K562 (cell line): ENCODE measurements around the gene FAM131C. TPM values are rescaled to one million over a fixed set of nuclear protein-coding genes. Genes with fewer than 3 reads are reported as not detected.

Source experiments
- ATAC-seq: fragments of 200-7000 bp; cut with Tn5 transposase; 3 replicates; pipeline ENCODE4 v1.9.1; 2020; ENCODE audit warnings: moderate library complexity
- BruUV-seq: library from RNA; stranded (reverse); fragments of 400-500 nt; replicated peaks from 2 replicates; lab custom pipeline; 2021; lab: Mats Ljungman, UMichigan
- CTCF ChIA-PET: fragments of 300-600 bp; formaldehyde crosslinking; extraction: SDS; loops from one replicate; lab custom pipeline; 2021; ENCODE audit warnings: low intra/inter-chr PET ratio; lab: Yijun Ruan, JAX
- POLR2A ChIA-PET: fragments of 300-600, 350-650 bp; sonication (Branson Sonifier 250); formaldehyde crosslinking; extraction: SDS; loops from one replicate; lab custom pipeline; 2021; ENCODE audit warnings: antibody characterized with exemption, inconsistent platforms; lab: Yijun Ruan, JAX
- DNase-seq, 4 experiments: peaks; one replicate each; pipeline versions ENCODE4 v3.0.0 to v3.0.0-alpha.2; 2011 to 2018; ENCODE audit warnings: low spot score in 3 of 4, mixed read lengths in 3 of 4; ENCODE audit errors: extremely low read depth in 1 of 4
- FAIRE-seq: peaks from 2 replicates; lab custom pipeline; 2011; peaks lifted over from hg19 to GRCh38; lab: Jason Lieb, UNC
- H2AFZ ChIP-seq: 2 replicates; pipeline ENCODE4 v1.6.0; 2011; ENCODE audit warnings: low read depth, low read length, control low read depth, inconsistent platforms
- H3K27ac ChIP-seq: fragments of 200-600 bp; 3 replicates; pipeline ENCODE4 v1.8.0; 2011; ENCODE audit warnings: low read depth, mild to moderate bottlenecking, control low read depth, inconsistent platforms, low read length, moderate library complexity, mixed read lengths; ENCODE audit errors: extremely low read depth
- H3K27me3 ChIP-seq, 2 experiments: fragments of 300-600 bp in 1 of 2; 2 replicates in 1 of 2; 3 replicates in 1 of 2; pipeline versions ENCODE4 v1.6.0 to v1.8.0; 2011; ENCODE audit warnings: inconsistent platforms in 2 of 2, low read length in 2 of 2, mild to moderate bottlenecking in 1 of 2, mixed read lengths in 1 of 2, moderate library complexity in 1 of 2; ENCODE audit not compliant: control insufficient read depth in 2 of 2, insufficient read depth in 2 of 2
- H3K36me3 ChIP-seq: fragments of 300-600 bp; 3 replicates; pipeline ENCODE4 v1.8.0; 2011; ENCODE audit warnings: mild to moderate bottlenecking, low read length, inconsistent platforms; ENCODE audit not compliant: control insufficient read depth, insufficient read depth
- H3K4me1 ChIP-seq, 2 experiments: fragments of 200-600 bp in 1 of 2; replicated peaks in 1 of 2; 2 replicates in 1 of 2; 3 replicates in 1 of 2; pipeline versions ENCODE4 v1.5.1 to v1.8.0; 2011; ENCODE audit warnings: inconsistent platforms in 2 of 2, low read length in 2 of 2, mild to moderate bottlenecking in 1 of 2, mixed read lengths in 1 of 2, moderate library complexity in 1 of 2; ENCODE audit not compliant: control insufficient read depth in 2 of 2, insufficient read depth in 2 of 2
- H3K4me2 ChIP-seq: 2 replicates; pipeline ENCODE4 v1.6.1; 2011; ENCODE audit warnings: low read length, control low read depth, inconsistent platforms, mixed read lengths; ENCODE audit not compliant: insufficient read depth
- H3K4me3 ChIP-seq: fragments of 200-600 bp; sonication (generic), shearing (Covaris generic); 2 replicates; pipeline ENCODE4 v1.5.1; 2016; ENCODE audit warnings: control low read depth, inconsistent platforms
- H3K79me2 ChIP-seq: fragments of 200-600 bp; 3 replicates; pipeline ENCODE4 v1.8.0; 2011; ENCODE audit warnings: low read length, inconsistent platforms; ENCODE audit not compliant: control insufficient read depth, insufficient read depth
- H3K9ac ChIP-seq, 2 experiments: 2 replicates each; pipeline versions ENCODE4 v1.6.0 to v1.6.1; 2011; ENCODE audit warnings: low read depth in 2 of 2, low read length in 2 of 2, control low read depth in 1 of 2, inconsistent platforms in 1 of 2, mild to moderate bottlenecking in 1 of 2, mixed read lengths in 1 of 2; ENCODE audit not compliant: insufficient read depth in 1 of 2
- H3K9me1 ChIP-seq: one replicate; pipeline ENCODE4 v1.6.0; 2011; ENCODE audit warnings: inconsistent platforms, mild to moderate bottlenecking, low read length, moderate library complexity; ENCODE audit not compliant: control insufficient read depth, insufficient read depth
- H3K9me3 ChIP-seq: replicated peaks from 2 replicates; pipeline ENCODE4 v1.5.1; 2011; ENCODE audit warnings: low read depth, low read length, inconsistent platforms; ENCODE audit not compliant: control insufficient read depth, insufficient read depth
- H4K20me1 ChIP-seq: replicated peaks from 2 replicates; pipeline ENCODE4 v1.6.1; 2011; ENCODE audit warnings: low read length, inconsistent platforms, mixed read lengths; ENCODE audit not compliant: control insufficient read depth, insufficient read depth
- ARID2 ChIP-seq: fragments of 450-650 bp; IDR thresholded peaks from 2 replicates; pipeline ENCODE4 v1.6.1; 2017; ENCODE audit warnings: antibody characterized with exemption, mild to moderate bottlenecking
- ARNT ChIP-seq, 2 experiments: fragments of 450-650 bp; IDR thresholded peaks; 2 replicates each; pipeline ENCODE4 v1.6.1; 2016; ENCODE audit warnings: mild to moderate bottlenecking in 1 of 2
- CGGBP1 ChIP-seq: fragments of 250-450 bp; sonication (Bioruptor Pico); IDR thresholded peaks from 2 replicates; pipeline ENCODE4 v1.9.0; 2021; ENCODE audit warnings: mild to moderate bottlenecking
- E2F8 ChIP-seq: fragments of 450-650 bp; IDR thresholded peaks from 2 replicates; pipeline ENCODE4 v1.7.1; 2018; ENCODE audit warnings: mild to moderate bottlenecking, low read depth; ENCODE audit not compliant: partially characterized antibody
- EGR1 ChIP-seq: fragments of 450-650 bp; conservative IDR thresholded peaks from 2 replicates; pipeline ENCODE4 v1.6.1; 2017; ENCODE audit warnings: mild to moderate bottlenecking
- FOXK2 ChIP-seq, 2 experiments: fragments of 450-650 bp; IDR thresholded peaks in 1 of 2; conservative IDR thresholded peaks in 1 of 2; 2 replicates each; pipeline ENCODE4 v1.6.1; 2016; ENCODE audit warnings: low read depth in 2 of 2, mild to moderate bottlenecking in 1 of 2
- ID3 ChIP-seq, 2 experiments: fragments of 250-450 bp in 1 of 2; fragments of 450-650 bp in 1 of 2; sonication (Bioruptor Pico) in 1 of 2; IDR thresholded peaks; 2 replicates each; pipeline versions ENCODE4 v1.6.1 to v1.8.0; 2016 to 2021; ENCODE audit warnings: mild to moderate bottlenecking in 2 of 2, moderate library complexity in 2 of 2, missing compliant biosample characterization in 1 of 2, missing genetic modification characterization in 1 of 2
- JUN ChIP-seq, 2 experiments: sonication (generic) in 1 of 2; formaldehyde crosslinking in 1 of 2; IDR thresholded peaks; 2 replicates each; pipeline versions ENCODE4 v1.6.1 to v1.8.0; 2012 to 2022; ENCODE audit warnings: borderline replicate concordance in 2 of 2, mild to moderate bottlenecking in 2 of 2, improper control_type of control experiment in 1 of 2, low read depth in 1 of 2, low read length in 1 of 2, missing genetic modification reagents in 1 of 2
- NR2C1 ChIP-seq, 2 experiments: fragments of 450-650 bp; IDR thresholded peaks; 2 replicates each; pipeline ENCODE4 v1.6.1; 2017; ENCODE audit warnings: mild to moderate bottlenecking in 2 of 2, antibody characterized with exemption in 1 of 2, inconsistent platforms in 1 of 2, missing compliant biosample characterization in 1 of 2, missing genetic modification characterization in 1 of 2
- NR2C2 ChIP-seq, 2 experiments: fragments of 200-800 bp in 1 of 2; sonication (Bioruptor generic) in 1 of 2; sonication (generic) in 1 of 2; formaldehyde crosslinking in 1 of 2; IDR thresholded peaks; 2 replicates each; pipeline versions ENCODE4 v1.6.1 to v1.8.0; 2016 to 2022; ENCODE audit warnings: mild to moderate bottlenecking in 1 of 2, missing compliant biosample characterization in 1 of 2, missing genetic modification characterization in 1 of 2, missing genetic modification reagents in 1 of 2
- SMAD2 ChIP-seq: fragments of 150-350 bp; IDR thresholded peaks from 2 replicates; pipeline ENCODE4 v1.6.1; 2014; ENCODE audit warnings: low read depth, mild to moderate bottlenecking, low read length
- SPI1 ChIP-seq: IDR thresholded peaks from 2 replicates; pipeline ENCODE4 v1.6.1; 2011; ENCODE audit warnings: low read depth, low read length, control low read depth, borderline replicate concordance
- SRSF1 ChIP-seq: fragments of 200-400 bp; formaldehyde crosslinking; IDR thresholded peaks from 2 replicates; pipeline ENCODE4 v1.6.1; 2017; ENCODE audit warnings: mild to moderate bottlenecking, low read depth, low read length, moderate library complexity
- ZBTB7A ChIP-seq: IDR thresholded peaks from 2 replicates; pipeline ENCODE4 v1.6.1; 2011; ENCODE audit warnings: low read depth, mild to moderate bottlenecking, low read length, moderate library complexity, borderline replicate concordance; ENCODE audit not compliant: control insufficient read depth
- ZNF316 ChIP-seq: fragments of 450-650 bp; IDR thresholded peaks from 2 replicates; pipeline ENCODE4 v1.6.1; 2016
- WGBS: fragments of 100-300 bp; shearing (Covaris generic); methylation state at CpG from one replicate; pipeline ENCODE4 v1.1.6; 2016; ENCODE audit warnings: low coverage, mixed read lengths; ENCODE audit not compliant: insufficient coverage; ENCODE audit errors: missing lambda C conversion rate; 5-methylcytosine and 5-hydroxymethylcytosine counted together
- in situ Hi-C: fragments of 300-500 bp; cut with MboI; formaldehyde crosslinking; loops from 4 replicates; pipeline ENCODE4 v1.15.0; 2018; ENCODE audit warnings: inconsistent platforms, mixed read lengths
- intact Hi-C: fragments of 100-400 bp; cut with micrococcal nuclease; formaldehyde crosslinking; loops from 2 replicates; pipeline ENCODE4 v1.14.2; 2022
- polyA plus RNA-seq, 8 experiments: library from polyadenylated mRNA; depleted of rRNA in 4 of 8; stranded (reverse) in 5 of 8; unstranded in 3 of 8; fragments of >200 nt; fragmentation: Nextera tagmentation in 2 of 8; fragmentation: Illumina TruSeq in 1 of 8; extraction: Ambion mirVana in 2 of 8; extraction: Trizol in 1 of 8; gene quantifications; 2 replicates each; pipeline versions ENCODE4 v1.2.1 to v1.2.3, GENCODE V29; 2011 to 2014; ENCODE audit warnings: inconsistent platforms in 1 of 8, missing spikeins in 1 of 8
- total RNA-seq, 7 experiments: library from RNA; depleted of rRNA in 6 of 7; stranded (reverse); fragments of >200 nt in 6 of 7; fragmentation: Illumina TruSeq in 2 of 7; extraction: Trizol in 2 of 7; gene quantifications; 2 replicates each; pipeline versions ENCODE4 v1.2.1 to v1.2.3, GENCODE V29; 2011 to 2021; ENCODE audit warnings: low replicate concordance in 1 of 7
- TF ChIP-seq, protein P1 (sequence below): fragments of 250-450 bp; sonication (Bioruptor Pico); IDR thresholded peaks from 2 replicates; pipeline ENCODE4 v1.8.0; 2021; ENCODE audit warnings: moderate library complexity, mild to moderate bottlenecking, inconsistent platforms

The FAM131C gene
- total and polyA plus RNA-seq, 9 of the 15 experiments (the other 6 are each of a cell fraction or from before 2014, with no cell fraction given): 0.10 to 0.29 (median 0.16) TPM; not detected in 6

- intact Hi-C loops (no loop called here), in situ Hi-C loops (loop anchor here (10.0 kb wide), 1 partner anchor 45 kb away; no protein-coding TSS in a partner anchor)
- Histone ChIP-seq H3K9ac (peak overlapping the region in 1 of 2 experiments; percentile 65; a peak in 2 of 4 replicates), H3K4me3 (no peak overlapping the region), H3K36me3 (no peaks in the 10 kb centered on the region), H3K4me1 (peaks cover 6 to 58% of the 10 kb centered on the region in 2 experiments), H3K27me3 (peaks cover 7 to 33% of the 10 kb centered on the region in 2 experiments; a peak in 3 of 5 replicates), H3K27ac (no peak overlapping the region), H4K20me1 (no peaks in the 10 kb centered on the region), H3K79me2 (no peaks in the 10 kb centered on the region), H2AFZ (no peak overlapping the region), H3K4me2 (no peak overlapping the region), H3K9me3 (no peaks in the 10 kb centered on the region), H3K9me1 (no peaks in the 10 kb centered on the region)
- 37% methylated on average over 4 of the region's 9 CpGs for WGBS
- TF ChIP-seq ARNT (IDR thresholded peaks at IDR 0.05) (no peak), FOXK2 (conservative IDR thresholded peaks at IDR 0.05 in 1 of 2, IDR thresholded peaks at IDR 0.05 in 1 of 2; ENCODE audit: low read depth in 2 of 2) (no peak), E2F8 (no peak), ID3 (CRISPR knock-in tag; IDR thresholded peaks at IDR 0.05) (no peak), ID3 (tag; IDR thresholded peaks at IDR 0.05) (peak; percentile 75; the same call in 1 of the 2 replicates), NR2C1 (IDR thresholded peaks at IDR 0.05) (no peak; the same call in 1 of the 2 replicates), NR2C1 (tag; IDR thresholded peaks at IDR 0.05) (peak; percentile 73), SMAD2 (no peak), CGGBP1 (CRISPR knock-in tag) (no peak), ARID2 (no peak), SPI1 (no peak), ZNF316 (no peak), JUN (IDR thresholded peaks at IDR 0.05; ENCODE audit: borderline replicate concordance, low read depth, low read length) (no peak), JUN (CRISPR knock-in tag; IDR thresholded peaks at IDR 0.05; ENCODE audit: borderline replicate concordance) (no peak), EGR1 (peak; percentile 81), ZBTB7A (peak; percentile 29; the same call in 1 of the 2 replicates), SRSF1 (no peak), NR2C2 (CRISPR knock-in tag; IDR thresholded peaks at IDR 0.05) (no peak), NR2C2 (tag; IDR thresholded peaks at IDR 0.05) (peak; percentile 48; the same call in 1 of the 2 replicates)
- TF ChIP-seq, protein P1, sequence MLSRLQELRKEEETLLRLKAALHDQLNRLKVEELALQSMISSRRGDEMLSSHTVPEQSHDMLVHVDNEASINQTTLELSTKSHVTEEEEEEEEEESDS: no peak
- no peak for ATAC-seq
- CTCF ChIA-PET: no interaction called here
- POLR2A ChIA-PET: interaction anchor here (0.6 to 1.2 kb wide), 2 partner anchors 15 to 38 kb away, joined by 3 read pairs; no protein-coding TSS in a partner anchor
- no peak for DNase-seq
- BruUV-seq: no TSS peak
- FAIRE-seq: peak; percentile 67
These were observed 53.7 kb downstream of the FAM131C start for GRCh38 chr1:16019644-16020277.
